ENCODE results near the gene AQP2.

AQP2 gene

GRCh38 chr12:49972641-49973360 lies 22.3 kb downstream of the AQP2 start, which contains the start of gene AQP6:
Gene AQP6, plus strand, starts transcription at chr12:49972947. Its CDS starts 227 bp downstream, at chr12:49973174.
- in situ Hi-C loops (cut with HindIII; ENCODE audit: low sequenced_read_pairs) = no loop called here

DNA sequence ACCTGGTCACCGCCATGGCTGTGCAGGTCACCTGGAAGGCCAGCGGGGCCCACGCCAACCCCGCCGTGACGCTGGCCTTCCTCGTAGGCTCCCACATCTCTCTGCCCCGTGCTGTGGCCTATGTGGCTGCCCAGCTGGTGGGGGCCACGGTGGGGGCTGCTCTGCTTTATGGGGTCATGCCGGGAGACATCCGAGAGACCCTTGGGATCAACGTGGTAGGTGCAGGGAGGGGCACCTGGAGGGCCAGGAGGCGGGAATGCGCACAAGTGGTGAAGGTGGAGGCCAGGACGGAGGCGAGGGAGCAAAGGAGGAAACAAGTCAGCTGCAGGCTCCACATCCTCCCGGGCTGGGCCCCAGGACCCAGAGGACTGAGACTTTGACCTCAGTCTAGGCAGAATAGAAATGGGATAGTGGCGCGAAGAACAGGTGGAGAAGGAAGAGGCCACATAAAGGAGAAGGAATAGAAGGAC lies 22.9 kb downstream of the AQP2 start:
- in situ Hi-C loops (cut with HindIII; ENCODE audit: low sequenced_read_pairs) = no loop called here
- TF ChIP-seq, protein P1, sequence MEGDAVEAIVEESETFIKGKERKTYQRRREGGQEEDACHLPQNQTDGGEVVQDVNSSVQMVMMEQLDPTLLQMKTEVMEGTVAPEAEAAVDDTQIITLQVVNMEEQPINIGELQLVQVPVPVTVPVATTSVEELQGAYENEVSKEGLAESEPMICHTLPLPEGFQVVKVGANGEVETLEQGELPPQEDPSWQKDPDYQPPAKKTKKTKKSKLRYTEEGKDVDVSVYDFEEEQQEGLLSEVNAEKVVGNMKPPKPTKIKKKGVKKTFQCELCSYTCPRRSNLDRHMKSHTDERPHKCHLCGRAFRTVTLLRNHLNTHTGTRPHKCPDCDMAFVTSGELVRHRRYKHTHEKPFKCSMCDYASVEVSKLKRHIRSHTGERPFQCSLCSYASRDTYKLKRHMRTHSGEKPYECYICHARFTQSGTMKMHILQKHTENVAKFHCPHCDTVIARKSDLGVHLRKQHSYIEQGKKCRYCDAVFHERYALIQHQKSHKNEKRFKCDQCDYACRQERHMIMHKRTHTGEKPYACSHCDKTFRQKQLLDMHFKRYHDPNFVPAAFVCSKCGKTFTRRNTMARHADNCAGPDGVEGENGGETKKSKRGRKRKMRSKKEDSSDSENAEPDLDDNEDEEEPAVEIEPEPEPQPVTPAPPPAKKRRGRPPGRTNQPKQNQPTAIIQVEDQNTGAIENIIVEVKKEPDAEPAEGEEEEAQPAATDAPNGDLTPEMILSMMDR (IDR thresholded peaks at IDR 0.05; ENCODE audit: low read depth, low read length) = no peak
- DNase-seq (ENCODE audit: low read depth, low spot score) = no peak
- H3K4me3 ChIP-seq (ENCODE audit: low read depth, low read length) = no peak overlapping the region

More at GRCh38 chr12:49972641-49973360, 22.3 kb downstream of the AQP2 start, which contains the start of gene AQP6:
- no peak for DNase-seq (ENCODE audit: low read depth, low spot score)
- TF ChIP-seq, protein P1 (IDR thresholded peaks at IDR 0.05; ENCODE audit: low read depth, low read length) = no peak
- H3K4me3 ChIP-seq (ENCODE audit: low read depth, low read length) = no peak within 1 kb of the TSS

- peak; percentile 61 for DNase-seq (ENCODE audit: low read depth, low spot score)
- TF ChIP-seq, protein P1 (IDR thresholded peaks at IDR 0.05; ENCODE audit: low read depth, low read length) = peak; percentile 75
- no peak overlapping the region for H3K4me3 ChIP-seq (ENCODE audit: low read depth, low read length)
- in situ Hi-C loops (cut with HindIII; ENCODE audit: low sequenced_read_pairs) = no loop called here
These were observed 23.7 kb downstream of the AQP2 start for GRCh38 chr12:49974231-49974675.

- in situ Hi-C loops (cut with HindIII; ENCODE audit: low sequenced_read_pairs) = no loop called here
- TF ChIP-seq, protein P1 (IDR thresholded peaks at IDR 0.05; ENCODE audit: low read depth, low read length) = no peak
These were observed 24.3 kb downstream of the AQP2 start for GRCh38 chr12:49974677-49975317.

DNA sequence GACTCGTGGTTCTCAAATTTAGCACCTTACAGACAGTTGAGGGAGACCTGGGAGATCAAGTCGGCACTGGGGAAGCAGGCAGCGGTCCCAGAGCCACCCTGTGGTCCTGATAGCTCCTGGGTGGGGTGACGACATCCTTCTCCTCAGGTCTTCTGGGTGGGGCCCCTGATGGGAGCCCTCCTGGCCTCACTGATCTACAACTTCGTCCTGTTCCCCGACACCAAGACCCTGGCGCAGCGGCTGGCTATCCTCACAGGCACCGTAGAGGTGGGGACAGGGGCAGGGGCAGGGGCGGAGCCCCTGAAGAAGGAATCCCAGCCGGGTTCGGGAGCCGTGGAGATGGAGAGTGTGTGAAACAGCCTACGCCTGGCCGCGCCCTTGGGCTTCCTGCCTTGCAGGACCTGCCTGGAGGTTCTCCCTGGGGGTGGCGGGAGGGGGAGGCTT lies 24.8 kb downstream of the AQP2 start:
- no peak overlapping the region for H3K4me3 ChIP-seq (ENCODE audit: low read depth, low read length)
- no peak for DNase-seq (ENCODE audit: low read depth, low spot score)
- TF ChIP-seq, protein P1 (IDR thresholded peaks at IDR 0.05; ENCODE audit: low read depth, low read length) = no peak
- in situ Hi-C loops (cut with HindIII; ENCODE audit: low sequenced_read_pairs) = no loop called here

More at GRCh38 chr12:49974677-49975317, 24.3 kb downstream of the AQP2 start:
- no peak overlapping the region for H3K4me3 ChIP-seq (ENCODE audit: low read depth, low read length)
- no peak for DNase-seq (ENCODE audit: low read depth, low spot score)

DNA sequence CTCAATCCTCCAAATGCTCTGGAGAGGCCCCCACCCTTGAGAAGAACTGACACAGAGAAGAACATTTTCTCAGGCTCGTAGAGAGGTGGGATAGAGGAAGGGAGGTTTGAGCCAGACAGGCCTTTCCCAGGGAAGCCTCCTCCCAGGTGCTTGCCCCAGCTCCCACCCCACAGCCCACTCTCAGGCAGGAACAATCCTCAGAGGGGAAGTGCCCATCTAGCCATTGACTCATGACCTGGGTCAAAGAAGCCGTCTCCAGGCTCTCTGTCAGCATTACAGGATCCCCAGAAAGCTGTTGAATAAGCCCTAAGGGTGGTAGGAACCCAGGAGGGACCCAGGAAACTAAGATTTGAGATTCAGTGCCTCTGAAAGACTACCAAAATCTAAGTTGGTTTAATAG lies 26.0 kb downstream of the AQP2 start:
- in situ Hi-C loops (cut with HindIII; ENCODE audit: low sequenced_read_pairs) = no loop called here
- no peak overlapping the region for H3K4me3 ChIP-seq (ENCODE audit: low read depth, low read length)
- TF ChIP-seq, protein P1 (IDR thresholded peaks at IDR 0.05; ENCODE audit: low read depth, low read length) = no peak
- DNase-seq (ENCODE audit: low read depth, low spot score) = no peak

Measured in astrocyte of the spinal cord (primary cell).